ENCODE measurements around the gene ZNF516.

The ZNF516 gene

DNA sequence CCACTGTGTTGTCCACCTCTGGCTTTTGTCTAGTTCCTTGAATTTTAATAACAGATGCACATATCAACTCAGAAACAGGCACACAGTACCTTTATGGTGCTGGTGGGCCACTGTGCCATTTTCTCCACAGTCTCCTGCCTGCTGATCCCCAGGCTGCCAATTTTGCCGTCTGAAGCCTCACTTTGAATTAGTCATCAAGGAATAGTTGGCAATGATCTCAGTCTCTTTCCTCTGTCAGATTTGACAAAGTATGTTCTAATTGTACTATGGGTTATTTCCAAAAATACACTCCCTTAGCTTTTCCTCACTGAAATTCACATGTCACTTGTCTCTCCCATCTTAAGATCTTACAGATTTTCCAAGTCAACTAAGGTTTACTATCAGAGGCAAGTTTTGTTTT, 140.7 kb downstream of the ZNF516 start:
- no peak for DNase-seq

DNA sequence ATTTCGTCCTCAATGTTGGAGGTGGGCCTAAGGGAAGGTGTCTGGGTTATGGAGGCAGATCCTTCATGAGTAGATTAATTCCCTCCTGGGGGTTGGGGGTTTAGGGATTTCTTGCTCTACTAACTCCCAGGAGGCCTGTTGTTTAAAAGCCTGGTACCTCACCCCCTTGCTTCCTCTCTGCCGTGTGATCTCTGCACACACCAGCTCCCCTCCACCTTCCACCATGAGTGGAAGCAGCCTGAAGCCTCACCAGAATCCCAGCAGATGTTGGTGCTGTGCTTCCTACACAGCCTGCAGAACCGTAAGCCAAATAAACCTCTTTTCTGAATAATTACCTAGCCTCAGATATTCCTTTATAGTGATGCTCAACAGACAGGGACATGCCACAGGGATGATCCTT, 141.5 kb downstream of the ZNF516 start:
- DNase-seq: no peak

DNA sequence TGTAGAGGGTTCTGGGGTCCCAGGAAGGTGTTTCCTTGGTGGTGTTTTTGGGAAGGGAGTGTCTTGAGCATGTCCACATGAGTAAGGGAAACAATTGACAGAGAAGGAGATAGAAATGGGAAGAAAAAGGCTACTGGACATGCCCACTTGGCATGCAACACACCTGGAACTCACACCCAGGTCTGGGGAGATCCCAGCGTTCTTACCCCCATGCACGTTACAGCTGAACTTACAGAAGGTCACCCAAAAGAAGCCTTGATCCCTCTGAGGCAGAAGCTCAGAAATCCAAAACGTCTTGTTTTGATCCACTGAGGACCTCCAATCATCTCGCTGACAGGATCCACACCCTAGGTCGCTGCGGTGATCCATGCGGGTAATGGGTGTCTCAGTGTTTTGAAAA, 142.0 kb downstream of the ZNF516 start:
- no peak for DNase-seq

DNA sequence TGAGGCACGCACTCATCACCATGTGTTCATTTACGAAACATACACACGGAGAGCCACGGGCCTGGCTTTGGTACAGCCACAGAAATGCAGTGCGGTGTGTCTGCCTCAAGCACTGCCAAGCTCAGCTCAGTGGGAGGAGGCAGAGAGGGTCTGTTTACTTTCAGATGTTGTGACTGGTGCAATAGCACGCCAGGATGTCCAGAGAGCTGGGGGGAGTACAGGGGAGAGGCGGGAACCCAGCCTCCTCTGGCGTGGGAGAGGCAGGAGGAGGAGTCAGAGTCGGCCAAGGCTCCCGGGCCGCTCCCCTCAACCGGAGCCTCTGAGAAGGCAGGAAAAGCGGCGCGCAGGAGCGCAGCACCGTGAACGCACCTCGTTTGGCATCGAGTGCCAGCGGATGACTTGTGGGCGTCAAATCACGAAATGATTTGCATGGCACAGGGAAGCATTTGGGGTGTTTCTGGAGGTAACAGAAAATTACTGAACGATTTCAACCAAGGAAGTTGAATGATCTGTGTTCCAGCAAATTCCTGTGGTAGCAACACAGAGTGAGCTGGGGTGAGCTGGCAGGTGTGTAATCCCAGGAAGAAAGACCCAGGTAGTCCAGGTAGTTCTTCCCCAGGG, 143.0 kb downstream of the ZNF516 start:
- peak; percentile 93 for DNase-seq

DNA sequence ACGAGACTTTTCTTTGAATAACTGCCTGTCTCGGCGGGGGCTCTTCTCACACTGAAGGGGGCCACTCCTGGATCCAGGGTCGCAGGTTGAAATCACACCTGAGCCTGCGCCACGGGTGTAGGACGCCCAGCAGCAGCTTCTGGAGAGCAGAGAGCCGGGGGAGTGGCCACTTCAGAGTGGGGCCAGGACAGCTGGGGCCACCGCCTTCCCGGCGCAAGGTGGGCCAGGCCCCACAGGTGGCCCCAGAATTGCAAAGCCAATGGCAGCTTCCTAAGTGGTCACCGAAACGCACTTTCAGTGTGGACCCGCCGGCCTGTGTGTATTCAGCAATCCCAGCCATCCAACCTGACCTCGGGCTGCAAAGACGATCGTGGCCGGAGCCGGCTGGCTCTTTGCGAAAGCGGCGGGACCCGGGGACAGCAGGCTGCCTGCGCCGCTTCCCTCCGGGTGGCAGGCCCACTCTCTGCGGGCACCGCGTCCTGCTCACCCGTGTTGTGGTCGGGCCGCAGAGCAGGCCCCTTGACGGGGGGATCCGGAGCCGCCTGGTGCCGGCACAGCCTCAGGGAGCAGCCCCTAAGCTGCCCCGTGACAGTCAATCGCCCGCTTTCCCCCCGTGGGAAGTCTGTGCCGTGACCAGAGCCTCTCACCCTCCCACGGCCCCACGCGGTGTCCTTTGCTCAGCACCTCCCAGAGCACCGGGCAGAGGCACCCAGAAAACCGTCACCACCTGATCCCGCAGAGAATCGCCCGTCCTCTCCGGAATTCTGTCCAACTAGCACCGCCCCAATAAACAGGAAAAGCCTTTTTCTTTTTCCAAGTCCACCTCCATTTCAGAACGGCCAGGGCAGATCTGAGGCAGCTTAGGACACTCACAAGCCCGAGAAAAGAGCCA, 144.7 kb downstream of the ZNF516 start:
- DNase-seq: no peak

DNA sequence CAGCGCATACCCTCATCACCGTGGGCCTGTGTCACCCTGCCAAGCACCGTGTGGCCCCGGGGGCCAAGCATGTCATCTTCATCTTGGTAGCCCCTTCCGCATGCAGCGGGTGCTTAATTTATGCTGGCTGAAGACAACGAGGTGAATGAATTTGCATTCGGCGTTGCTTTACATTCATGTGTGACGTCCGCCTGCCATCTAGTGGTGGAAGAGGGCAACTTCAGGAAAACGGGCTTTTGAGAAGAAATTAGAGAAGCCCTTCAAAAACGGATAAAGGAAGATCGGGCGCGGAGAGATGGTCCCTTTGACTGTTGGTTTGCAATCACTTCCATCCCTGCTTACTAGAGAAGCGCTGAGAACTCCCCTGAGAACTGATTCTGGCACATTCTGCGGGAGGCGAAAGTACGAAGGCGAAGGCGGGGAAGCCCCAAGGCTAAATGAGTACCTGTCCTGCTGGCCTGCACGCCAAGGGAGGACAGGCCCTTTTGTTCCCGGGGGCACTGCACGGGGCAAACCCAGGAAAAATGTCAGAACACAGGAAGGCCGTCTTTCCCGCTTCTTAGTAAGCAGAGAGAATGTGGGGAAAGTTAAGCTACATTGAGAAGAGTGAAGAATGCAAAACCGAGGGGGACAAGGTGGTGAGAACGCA, 145.9 kb downstream of the ZNF516 start:
- DNase-seq: peak; percentile 86

DNA sequence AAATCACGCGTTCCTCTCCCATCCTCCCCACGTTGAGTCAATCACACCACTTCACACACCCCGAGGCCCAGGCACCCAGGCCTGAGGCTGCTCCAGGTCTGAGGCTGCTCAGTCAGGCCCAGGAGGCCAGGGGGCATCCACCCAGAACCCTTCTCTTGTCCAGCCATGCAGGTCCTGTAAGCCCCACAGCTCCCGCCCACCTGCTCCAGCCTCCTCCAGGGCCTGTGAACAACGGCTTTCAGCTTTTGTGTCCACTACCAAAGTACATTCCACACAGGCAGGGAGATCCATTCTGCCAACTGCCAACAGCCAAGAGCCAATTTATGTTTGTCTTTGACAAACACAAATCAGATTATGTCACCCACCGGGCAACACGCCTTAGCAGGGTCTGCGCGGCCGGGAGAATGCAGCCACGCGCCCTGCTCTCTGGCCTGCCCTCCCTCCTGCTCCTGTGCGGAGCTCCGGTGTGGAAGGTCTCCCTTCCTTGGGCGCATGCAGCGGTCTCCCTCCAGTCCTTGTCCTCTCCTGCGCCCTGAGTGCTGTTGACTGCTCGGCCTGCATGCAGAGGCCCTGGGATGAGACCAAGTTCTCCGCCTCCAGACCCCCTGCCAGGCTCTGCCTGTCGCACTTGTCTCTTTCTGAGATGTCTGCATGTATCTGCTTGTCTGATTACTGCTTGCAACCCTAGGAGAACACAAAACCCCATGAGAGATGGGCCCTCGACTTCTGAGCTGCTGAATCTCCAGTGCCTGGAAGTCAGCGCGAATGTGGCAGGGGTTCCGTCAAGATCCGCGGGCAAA, 146.6 kb downstream of the ZNF516 start:
- peak; percentile 58 for DNase-seq

DNA sequence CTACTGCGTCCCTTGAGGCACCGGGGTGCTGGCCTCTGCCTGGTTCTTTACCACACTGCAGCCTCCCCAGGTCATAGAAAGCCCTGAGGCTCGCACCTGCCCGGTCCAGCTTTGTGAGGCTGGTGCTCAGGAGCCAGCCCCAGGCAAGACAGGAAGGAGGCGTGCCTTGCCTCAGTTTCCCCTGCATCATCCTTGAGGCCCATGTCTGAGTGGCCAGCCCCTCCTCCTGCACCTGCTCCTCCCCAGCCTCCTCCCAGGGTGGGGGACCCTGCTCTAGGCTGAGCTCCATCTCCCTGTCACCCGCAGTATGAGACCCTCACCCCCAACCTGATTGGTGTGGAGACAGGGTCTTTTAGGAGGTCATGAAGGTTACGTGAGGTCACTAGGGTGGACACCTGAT, 147.7 kb downstream of the ZNF516 start:
- DNase-seq: peak; percentile 28

DNA sequence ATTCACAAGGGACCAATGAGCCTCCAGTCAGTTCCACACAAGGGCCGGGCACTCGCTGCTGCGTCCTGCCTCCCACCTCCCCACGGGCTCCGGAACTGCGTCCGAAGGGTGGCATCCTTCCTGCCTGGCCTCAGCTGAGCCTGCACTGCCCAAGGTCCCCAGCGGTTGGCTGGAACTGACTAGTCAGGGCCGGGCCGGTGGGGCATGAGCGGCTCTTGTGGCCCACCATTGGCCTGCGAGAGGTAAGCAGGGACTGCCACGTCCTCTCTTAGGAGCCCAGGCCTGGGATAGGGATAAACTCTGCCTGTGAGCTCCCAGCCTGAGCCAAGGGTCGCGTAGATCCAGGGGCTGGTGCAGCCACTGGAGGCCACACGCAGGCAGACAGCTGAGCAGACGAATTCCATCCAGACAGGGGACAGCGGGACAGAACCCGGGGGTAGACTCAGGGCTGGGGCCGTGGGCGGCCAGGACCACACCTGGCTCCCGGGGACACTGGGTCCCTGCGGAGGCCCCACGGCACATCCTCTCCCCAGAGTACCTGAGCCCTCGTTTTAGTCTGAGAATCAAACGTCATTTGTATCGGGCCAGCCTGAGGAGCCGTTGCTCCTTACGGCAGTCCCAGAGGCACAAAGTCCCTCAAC, 148.4 kb downstream of the ZNF516 start:
- peak; percentile 51 for DNase-seq

DNA sequence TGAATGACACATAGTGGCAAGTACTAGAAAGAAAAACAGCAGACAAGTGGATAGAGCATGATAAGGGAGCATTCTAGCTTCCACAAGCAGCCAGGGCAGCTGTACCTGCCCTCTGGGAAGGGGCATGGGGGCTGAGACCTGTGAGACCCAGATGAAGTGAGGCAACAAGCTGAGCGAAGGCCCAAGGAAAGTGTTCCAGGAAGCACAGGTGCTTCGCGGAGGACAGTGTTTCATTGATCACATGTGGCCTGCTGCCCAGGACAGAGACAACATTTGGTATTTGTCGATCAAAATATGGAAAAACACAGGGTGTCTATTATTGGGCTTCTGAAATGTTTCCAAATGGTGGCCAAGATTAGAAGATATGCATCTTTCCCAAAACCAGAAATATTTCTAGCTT, 149.1 kb downstream of the ZNF516 start:
- no peak for DNase-seq

DNA sequence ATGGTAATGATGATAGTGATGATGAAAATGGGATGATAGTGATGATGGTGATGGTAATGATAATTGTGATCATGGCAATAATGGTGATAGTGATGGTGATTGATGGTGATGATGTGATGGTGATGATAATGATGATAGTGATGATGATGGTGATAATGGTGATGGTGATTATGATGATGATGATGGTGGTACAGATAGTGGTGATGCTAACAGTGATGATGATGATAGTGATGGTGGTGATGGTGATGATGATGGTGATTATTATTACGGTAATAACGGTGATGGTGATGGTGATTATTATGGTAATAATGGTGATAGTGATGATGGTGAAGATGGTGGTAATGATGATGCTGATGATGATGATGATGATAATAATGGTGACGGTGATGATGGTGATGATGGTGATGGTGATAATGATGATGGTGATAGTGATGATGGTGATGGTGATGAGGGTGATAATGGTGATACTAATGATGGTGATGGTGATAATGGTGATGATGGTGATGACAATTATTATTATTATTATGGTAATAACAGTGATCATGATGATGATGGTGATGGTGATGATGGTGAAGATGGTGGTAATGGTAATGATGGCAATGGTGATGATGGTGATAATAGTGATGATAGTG, 151.0 kb downstream of the ZNF516 start:
- DNase-seq: no peak

DNA sequence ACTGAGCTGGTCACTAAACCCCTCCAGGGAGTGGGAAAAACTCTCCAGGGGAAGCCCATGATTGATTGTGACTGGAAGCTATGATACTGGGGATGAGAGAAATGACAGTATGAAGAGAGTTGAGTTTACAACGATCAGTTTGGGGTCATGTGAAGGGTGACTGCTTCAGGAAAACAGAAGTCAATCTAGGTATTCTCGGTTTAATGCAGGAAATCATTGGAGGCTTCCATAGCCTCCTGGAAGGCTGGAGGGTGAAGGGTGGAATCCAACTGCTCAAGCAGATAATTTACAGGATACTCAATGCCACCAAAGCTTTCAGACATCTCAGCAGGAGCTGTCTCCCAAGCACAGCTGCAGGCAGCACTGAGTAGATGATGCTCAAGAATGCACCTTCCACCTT, 154.6 kb downstream of the ZNF516 start:
- no peak for DNase-seq

DNA sequence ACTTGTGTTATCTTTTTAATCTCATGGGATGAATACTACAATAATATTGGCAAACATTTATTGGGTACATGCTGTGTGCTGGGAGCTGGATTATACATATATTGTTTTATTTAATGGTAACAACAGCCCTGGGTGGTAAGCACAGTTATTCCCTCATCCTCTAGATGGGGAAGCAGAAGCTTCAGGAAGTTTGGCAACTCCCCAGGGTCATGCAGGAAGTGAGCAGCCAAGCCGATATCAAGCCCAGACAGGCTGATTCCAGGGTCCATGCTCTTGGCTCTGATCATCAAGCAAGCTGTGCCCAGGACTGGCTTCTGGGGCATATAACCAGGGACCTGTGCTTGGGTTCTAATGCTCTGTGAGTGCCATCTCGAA, 155.8 kb downstream of the ZNF516 start:
- DNase-seq: no peak

DNA sequence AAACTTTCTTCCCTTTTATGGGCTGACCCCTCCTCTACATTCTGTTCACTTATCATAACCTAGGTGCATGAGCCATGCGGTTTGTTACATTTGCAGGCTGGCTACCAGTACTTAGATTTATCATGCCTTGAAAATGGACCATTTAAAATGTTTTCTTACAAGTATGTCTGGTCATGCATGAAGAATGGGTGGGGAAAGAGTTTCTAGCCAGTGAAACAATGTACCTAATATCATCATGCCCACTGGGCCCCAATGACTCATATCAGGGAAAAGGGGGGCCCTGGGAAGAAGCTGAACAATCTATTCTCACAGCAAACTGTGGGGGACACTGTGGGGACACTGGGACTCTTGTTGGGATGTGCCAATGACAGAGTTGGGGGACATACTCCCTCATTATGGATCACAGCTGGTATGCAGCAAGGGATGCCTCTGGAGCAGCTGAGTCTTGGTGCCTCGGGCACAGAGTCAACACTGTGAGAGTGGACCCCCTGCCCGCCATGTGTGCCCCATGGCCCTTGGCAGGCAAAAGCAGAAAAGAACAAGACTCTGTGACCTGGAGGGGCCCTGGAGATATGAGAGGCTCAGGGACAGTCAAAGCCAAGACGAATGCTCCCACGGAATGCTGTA, 156.3 kb downstream of the ZNF516 start:
- DNase-seq: no peak

DNA sequence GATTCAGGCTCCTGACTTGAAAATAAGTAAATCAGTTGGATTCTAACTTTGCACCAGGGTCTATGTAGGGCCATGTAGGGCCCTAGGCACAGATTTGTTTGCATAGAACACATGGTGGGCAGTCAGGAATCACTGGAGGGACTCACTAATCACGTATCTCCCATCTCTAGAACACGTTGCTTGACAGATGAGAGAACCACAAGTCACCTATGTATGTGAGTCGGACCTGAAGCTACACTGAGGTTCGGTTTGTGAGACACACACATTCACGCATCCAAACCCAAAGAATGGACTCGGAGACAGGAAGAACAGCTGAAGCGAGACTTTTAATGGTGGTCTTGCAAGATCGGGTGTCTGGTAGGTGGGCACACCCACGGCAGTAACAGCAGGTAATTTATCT, 157.0 kb downstream of the ZNF516 start:
- DNase-seq: no peak

DNA sequence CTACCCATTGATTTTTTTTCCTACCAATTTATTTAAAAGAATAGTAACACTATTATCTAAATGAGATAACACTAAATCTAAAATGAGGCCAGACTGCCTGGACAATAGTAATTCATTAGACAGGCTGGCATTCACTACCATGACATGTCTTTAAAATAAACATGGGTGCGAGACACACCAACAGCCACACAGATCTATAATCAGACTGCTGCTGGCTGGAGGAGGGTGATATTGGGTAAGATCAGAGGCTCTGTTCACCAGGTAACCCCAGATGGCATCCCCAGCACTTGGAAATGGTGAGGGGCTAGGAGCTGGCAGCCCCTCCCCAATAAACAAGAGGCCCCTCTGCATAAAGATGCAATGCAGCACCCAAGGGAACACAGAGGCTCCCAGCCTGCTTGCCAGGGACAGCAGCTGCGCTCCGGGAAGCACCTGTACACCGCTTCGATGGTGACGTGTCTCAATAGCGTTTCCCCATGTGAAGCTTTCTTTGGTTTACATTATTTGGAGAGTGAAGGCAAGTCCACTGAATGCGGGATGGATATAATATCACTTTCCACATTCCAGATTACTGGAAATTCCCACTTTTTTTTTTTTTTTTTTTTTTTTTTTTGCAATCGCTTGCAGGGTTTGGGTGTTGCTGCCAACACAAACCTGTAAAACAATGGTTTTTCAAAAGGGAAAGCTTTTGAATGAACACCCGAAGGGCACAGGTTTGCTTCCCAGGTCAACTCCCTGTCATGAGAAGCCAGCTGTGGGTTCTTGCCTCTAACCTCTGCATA, 159.0 kb downstream of the ZNF516 start:
- DNase-seq: no peak

DNA sequence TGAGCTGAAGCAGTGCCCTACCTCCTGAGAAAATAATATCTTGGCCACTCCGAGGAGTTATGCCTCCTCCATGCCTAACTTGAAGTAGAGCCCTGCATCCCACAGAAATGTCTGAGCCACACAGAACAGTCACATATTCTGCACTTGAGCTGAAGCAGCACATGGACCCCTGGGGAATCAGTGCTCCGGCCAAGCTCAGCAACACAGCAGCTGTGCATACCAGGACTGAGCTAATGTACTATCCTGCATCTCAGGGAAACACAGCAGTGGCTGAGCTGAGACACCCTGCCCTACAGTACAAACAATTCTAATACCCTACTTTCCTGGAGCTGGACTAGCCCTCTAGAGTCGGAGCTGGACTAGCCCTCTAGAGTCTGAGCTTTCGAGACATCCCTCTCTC, 166.9 kb downstream of the ZNF516 start:
- no peak for DNase-seq

DNA sequence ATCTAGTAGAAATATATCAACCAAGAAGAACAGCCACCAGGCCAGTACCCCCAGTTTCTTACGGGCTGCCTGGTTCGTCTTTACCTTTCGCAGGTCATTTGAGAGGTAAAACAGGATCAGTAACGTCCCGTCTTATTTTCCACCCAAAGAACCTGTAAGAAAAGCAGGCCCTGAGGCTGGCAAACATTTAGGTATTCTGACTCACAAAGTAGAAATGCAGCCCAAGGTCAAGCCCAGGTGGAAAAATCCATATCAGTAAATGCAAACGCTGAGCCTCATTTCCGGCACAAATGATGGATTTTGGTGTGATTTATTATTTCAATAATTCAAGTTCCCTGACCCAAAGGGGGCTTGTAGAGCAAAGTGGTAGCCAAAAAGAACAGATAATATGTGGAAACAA, 171.2 kb downstream of the ZNF516 start:
- no peak for DNase-seq

DNA sequence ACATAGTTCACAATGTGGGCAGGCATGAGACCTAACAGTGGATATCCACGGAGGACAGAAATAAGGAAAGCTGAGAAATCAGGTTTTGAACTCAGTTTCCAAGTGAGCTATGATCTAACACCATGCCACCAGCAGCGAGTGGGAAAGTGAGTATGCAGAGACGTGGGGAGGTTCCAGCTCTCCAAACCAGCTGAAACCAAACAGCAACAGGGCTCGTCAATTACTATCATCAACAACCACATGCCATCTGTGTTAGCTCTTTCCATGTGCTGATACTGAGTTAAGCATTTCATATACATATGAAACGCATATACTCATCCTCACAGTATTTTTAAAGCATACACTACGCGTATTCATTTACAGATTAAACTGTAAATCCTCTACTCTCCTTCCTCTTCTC, 172.4 kb downstream of the ZNF516 start:
- no peak for DNase-seq

DNA sequence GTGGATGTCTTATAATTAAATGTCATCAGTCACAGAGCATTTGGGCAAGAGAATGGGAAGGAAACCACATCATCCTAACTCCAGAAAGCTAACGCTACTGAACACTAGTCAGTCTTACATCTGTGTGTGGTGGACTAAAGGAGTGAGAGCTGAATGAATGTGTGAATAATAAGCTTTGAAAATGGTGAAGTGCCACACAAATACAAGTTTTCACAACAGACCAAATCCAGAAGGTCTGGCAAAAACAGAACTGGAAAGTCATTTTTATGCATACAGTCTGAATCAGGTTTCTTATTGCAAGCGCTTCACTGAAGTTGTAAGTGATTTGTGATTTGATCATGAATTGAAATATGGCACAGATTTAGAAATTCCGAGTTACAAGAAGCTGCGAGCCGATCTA, 175.7 kb downstream of the ZNF516 start:
- DNase-seq: no peak

DNA sequence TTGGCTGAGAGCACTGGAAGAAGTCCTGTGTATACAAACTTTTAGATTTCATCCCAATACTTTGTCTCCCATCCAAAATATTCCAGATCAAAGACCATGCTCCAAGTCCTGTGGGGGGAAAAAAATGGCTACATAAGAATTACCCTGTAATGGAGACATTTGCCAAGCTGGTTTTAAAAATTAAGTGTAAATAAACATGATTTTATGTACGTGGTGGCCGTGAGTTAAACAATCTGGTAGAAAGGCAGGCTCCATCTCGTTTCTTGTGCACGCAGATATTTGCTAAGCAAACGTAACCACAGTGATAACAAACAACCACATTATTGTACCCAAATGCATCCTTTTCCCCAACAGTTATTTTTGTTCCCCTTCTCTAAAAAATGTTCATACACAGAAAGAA, 176.4 kb downstream of the ZNF516 start:
- DNase-seq: no peak

Data from islet precursor cell (in vitro differentiated cells).